MM.1S (cell line): ENCODE results near the gene PELO.

Experiments used
- EZH2 ChIP-seq: fragments of 300-600 bp; sonication (generic); optimal IDR thresholded peaks from 2 replicates; pipeline ENCODE3; 2017; ENCODE audit warnings: low read depth, mild to moderate bottlenecking, antibody characterized with exemption, low read length, mixed read lengths
- EZH2phosphoT487 ChIP-seq: fragments of 300-600 bp; sonication (generic); IDR thresholded peaks from 2 replicates; pipeline ENCODE4 v1.6.1; 2018; ENCODE audit warnings: antibody characterized with exemption, low read length
- TF ChIP-seq, protein P1 (sequence below): fragments of 300-600 bp; sonication (generic); IDR thresholded peaks from 2 replicates; pipeline ENCODE4 v1.5.1; 2016; ENCODE audit warnings: antibody characterized with exemption, low read length, mixed read lengths

DNA sequence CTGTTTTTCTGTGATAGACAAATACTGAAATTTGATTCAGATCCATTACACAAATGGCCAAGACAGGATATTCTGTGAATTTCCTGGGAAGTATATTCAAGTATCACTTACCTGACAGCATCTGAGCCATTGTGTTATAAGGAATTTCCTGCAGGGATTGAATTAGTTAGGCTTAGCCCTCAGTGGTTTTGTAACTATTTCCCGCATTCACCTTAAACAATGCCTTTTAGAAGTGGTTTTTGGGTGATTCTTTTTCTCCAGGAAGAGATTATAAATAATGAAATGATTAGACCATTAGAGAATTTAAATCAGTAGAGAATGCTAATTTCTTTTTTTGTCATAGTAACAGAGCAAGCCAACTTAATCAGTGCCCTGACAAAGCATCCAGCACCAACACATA, 30.6 kb downstream of the PELO start:
- TF ChIP-seq, protein P1, sequence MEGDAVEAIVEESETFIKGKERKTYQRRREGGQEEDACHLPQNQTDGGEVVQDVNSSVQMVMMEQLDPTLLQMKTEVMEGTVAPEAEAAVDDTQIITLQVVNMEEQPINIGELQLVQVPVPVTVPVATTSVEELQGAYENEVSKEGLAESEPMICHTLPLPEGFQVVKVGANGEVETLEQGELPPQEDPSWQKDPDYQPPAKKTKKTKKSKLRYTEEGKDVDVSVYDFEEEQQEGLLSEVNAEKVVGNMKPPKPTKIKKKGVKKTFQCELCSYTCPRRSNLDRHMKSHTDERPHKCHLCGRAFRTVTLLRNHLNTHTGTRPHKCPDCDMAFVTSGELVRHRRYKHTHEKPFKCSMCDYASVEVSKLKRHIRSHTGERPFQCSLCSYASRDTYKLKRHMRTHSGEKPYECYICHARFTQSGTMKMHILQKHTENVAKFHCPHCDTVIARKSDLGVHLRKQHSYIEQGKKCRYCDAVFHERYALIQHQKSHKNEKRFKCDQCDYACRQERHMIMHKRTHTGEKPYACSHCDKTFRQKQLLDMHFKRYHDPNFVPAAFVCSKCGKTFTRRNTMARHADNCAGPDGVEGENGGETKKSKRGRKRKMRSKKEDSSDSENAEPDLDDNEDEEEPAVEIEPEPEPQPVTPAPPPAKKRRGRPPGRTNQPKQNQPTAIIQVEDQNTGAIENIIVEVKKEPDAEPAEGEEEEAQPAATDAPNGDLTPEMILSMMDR: no peak
- TF ChIP-seq EZH2phosphoT487 (no peak), EZH2 (no peak)
